ENCODE measurements around the gene MBOAT7. TPM values are rescaled to one million over a fixed set of nuclear protein-coding genes. Genes with fewer than 3 reads are reported as not detected.

Gene MBOAT7
- total RNA-seq, 1 experiment from 2014 or later, result 123 TPM

DNA sequence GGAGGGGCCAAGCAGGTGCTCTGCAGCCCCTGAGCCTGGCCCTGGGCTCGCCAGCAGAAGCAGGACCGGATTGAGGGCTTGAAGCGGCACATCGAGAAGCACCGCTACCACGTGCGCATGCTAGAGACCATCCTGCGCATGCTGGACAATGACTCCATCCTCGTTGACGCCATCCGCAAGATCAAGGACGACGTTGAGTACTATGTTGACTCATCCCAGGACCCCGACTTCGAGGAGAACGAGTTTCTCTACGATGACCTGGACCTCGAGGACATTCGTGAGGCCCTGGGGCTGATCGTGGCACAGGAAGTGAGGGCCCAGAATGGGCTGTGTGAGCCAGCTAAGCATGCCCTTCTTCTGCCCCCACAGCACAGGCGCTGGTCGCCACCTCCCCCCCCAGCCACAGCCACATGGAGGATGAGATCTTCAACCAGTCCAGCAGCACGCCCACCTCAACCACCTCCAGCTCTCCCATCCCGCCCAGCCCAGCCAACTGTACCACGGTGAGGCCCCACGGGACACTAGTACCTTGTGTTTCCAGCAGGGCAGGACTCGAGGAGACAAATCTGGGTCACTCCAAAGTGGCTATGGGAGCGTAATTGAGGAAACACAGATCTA is 43.7 kb downstream of the MBOAT7 start:
- DNase-seq (ENCODE audit: low read depth), result no peak

- DNase-seq (ENCODE audit: low read depth), result no peak
These were observed 47.1 kb downstream of the MBOAT7 start for GRCh38 chr19:54142166-54142780.

- DNase-seq (ENCODE audit: low read depth), result no peak
These were observed 48.0 kb downstream of the MBOAT7 start for GRCh38 chr19:54141356-54141755.

- DNase-seq (ENCODE audit: low read depth), result no peak
These were observed 50.7 kb downstream of the MBOAT7 start for GRCh38 chr19:54138489-54139256.

GRCh38 chr19:54137699-54138488 is 51.5 kb downstream of the MBOAT7 start, which contains the start of gene CNOT3:
Gene CNOT3 (plus strand): TSS chr19:54137762. CDS start chr19:54142979, 5,217 bp downstream.
- no peak for DNase-seq (ENCODE audit: low read depth)

DNA sequence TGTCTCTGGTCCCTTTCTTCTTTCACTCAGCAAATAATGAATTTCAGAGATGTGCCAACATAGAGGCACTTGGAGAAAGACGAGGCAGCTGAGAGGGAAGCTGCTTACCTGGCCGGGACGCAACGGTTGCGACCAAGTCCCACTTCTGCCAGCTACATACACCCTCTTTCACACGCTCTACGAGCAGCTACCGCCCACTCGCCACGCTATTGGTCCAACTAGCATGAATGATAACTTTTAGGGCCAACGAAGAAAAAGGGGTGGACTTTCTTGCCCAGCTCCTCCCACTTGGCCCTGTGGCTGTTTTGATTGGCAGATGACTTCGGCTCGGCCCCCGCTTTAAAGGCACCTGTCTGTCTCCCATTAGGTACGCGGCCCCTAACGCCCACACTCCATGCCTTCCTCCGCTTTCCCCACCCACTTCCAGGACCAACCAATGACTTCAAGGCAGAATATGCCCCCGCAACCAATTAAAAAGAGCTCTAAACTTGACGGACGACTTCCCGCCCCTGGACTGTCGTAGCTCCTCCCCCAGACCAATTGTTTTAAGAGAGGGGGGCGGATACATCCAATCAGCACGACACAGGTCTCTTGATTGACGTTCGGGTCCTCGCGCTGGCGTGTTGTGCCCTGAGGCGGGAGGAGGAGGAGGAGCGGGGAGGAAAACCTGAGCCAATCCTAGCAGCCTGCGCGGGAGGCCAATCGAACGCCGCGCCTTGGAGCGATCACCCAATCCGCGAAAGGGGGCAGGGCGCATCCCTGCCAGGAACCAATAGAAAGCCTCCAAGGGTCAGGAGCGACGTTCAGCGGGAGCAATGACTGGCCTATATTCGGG is 52.3 kb downstream of the MBOAT7 start:
- peak; percentile 100 for DNase-seq (ENCODE audit: low read depth)

DNA sequence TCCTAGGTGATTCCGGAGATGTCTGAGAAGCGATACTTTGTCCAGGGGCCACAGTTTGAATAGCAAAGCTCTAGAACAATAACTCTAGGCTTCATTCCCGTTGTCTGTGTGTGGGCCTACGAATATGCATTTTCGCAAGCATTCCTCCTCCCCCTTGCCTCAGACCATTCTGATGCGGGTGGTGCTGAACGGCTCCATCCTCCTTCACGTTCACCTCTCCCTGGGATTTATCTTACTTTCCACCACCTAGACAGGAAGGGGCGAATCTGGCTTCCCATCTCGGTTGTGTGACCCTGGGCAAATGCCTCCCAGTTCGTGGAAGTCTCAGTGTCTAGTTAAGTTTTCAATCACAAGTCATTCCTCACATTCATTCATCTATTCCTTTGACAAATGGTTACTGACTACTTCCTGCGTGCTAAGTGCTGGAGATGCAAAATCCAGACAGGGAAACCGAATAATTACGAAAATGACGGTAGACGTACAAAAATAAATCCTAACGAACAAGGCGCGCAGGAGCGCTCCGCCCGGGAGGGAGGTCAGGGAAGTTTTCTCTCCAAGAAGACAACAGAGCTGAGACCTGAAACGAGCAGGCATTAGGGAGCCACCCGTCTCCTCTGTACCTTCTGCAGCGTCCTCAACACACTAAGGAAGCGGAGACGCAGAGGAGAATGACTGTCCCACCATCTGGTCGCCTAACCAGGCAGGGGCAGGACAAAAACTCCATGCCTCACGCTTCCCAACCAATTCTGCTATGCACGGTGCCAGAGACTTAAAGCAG is 53.1 kb downstream of the MBOAT7 start:
- no peak for DNase-seq (ENCODE audit: low read depth)

GRCh38 chr19:54133957-54134590 is 55.3 kb downstream of the MBOAT7 start:
- DNase-seq (ENCODE audit: low read depth), result no peak

DNA sequence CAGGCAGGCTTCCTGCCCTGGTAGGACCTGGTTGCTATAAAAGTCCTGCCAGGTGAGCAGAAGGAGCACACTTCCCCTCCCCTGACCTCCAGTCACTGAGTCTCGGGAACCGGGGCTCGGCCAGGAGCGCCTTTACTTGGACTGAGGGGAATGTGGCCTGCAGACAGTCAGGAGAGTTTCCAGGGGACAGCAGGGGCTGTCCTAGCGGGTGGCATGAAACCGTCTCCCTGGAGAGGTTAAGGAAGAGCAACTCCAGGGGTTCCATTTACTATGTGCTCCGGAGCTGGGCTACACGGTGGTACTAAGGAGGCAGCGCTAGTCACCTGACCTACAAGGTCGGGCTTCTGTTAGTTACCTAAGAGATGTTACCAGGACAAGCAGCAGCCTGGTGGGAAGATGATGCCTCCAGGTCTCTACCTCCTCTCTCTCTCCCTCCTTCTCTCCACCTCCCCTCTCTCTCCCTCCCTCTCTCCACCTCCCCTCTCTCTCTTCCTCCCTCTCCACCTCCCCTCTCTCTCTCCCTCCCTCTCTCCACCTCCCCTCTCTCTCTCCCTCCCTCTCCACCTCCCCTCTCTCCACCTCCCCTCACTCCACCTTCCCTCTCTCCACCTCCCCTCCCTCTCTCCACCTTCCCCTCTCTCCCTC is 55.9 kb downstream of the MBOAT7 start:
- DNase-seq (ENCODE audit: low read depth), result no peak

DNA sequence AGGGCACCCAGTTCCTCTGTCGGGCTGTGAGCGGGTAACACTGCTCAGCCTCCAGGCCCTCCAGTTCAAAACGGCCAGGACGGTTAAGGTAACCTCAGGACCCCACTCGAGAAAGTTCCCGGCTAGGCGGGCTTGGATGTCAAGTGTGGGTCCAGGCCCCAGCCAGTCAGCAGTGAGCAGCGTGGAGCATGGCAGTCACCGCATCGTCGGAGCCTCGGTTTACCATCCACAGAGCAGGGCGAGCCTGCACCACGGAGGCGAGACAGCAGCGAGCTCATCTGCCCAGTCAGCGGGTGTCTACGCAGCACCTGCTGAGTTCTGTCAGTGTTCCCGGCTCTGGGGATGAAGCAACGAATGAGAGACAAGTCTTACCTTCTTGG is 59.8 kb downstream of the MBOAT7 start:
- no peak for DNase-seq (ENCODE audit: low read depth)

DNA sequence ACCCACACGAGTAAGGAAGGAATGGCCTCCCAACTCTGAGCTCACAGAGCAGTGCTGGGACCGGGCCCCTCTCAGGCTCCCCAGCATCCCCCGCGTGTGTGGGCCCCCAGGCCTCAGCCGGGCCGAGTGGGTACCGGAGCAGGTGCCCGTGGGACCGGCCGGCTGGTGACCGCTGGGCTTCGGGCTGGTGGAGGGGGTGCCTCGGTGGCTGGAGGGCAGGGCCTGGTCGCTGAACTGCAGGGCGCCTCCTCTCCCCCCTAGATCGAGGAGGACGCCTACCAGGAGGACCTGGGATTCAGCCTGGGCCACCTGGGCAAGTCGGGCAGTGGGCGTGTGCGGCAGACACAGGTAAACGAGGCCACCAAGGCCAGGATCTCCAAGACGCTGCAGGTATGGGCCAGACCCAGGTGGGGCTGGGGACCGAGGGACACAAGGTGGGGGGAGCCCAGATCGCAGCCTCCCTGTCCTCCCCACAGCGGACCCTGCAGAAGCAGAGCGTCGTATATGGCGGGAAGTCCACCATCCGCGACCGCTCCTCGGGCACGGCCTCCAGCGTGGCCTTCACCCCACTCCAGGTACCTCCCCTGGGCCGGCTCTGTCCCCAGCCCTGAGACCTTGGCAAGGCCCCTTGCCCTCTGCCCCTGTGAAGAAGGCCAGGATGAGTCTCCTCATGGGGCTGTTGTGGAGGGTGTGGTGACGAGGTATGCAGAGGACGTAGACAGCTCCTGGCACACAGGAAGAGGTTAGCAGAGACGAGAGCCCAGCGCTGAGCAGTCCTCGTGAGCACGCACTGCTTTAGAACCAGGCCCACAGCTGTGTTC is 60.4 kb downstream of the MBOAT7 start:
- DNase-seq (ENCODE audit: low read depth), result no peak

GRCh38 chr19:54128441-54128725 is 61.0 kb downstream of the MBOAT7 start:
- DNase-seq (ENCODE audit: low read depth), result no peak

DNA sequence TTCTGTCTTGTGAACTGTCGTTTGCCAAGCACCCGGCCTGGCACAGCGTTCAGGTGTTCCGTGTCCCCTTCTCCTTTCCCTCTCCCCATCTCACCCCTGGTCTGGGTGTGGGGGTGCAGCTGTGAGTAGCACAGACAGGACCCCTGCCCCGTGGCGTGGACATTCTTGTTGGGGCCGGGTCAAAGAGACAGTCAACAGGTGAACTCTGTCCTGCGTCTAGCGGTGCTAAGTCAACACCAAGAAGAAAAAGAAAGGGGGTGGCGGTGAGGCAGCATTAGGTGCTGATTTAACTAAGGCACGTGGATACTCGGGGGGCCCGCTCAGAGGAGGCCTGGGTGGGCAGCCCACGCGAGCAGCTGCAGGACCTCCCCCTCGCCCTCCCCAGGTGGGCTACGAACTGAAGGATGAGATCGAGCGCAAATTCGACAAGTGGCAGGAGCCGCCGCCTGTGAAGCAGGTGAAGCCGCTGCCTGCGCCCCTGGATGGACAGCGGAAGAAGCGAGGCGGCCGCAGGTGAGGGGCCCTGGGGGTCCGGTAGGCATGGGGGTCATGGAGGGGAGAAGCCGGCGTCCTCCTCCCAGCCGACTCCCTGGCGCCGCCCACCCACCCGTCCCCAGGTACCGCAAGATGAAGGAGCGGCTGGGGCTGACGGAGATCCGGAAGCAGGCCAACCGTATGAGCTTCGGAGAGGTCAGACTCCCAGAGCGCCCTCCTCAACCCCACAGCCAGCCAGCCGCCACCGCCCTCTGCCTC is 61.5 kb downstream of the MBOAT7 start:
- no peak for DNase-seq (ENCODE audit: low read depth)

- no peak for DNase-seq (ENCODE audit: low read depth)
These were observed 63.7 kb downstream of the MBOAT7 start for GRCh38 chr19:54125713-54126112.

DNA sequence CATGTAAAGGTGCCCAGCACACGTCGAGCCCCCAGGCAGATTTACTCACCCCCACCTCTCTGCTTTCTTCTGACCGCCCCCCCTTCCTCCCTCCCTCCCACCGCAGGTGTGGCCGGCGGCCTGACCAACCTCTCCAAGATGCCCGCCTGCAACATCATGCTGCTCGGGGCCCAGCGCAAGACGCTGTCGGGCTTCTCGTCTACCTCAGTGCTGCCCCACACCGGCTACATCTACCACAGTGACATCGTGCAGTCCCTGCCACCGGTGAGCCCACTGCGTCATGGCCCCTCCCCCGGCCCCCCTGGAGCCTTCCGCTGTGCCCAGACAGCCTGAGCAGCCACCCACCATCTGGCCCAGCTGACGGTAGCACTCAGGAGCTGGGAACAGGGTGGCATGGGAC is 65.0 kb downstream of the MBOAT7 start:
- no peak for DNase-seq (ENCODE audit: low read depth)

GRCh38 chr19:54123682-54124081 is 65.7 kb downstream of the MBOAT7 start:
- no peak for DNase-seq (ENCODE audit: low read depth)

All from LHCN-M2 (cell line).